ENCODE data around the gene STXBP6.

STXBP6 gene

DNA sequence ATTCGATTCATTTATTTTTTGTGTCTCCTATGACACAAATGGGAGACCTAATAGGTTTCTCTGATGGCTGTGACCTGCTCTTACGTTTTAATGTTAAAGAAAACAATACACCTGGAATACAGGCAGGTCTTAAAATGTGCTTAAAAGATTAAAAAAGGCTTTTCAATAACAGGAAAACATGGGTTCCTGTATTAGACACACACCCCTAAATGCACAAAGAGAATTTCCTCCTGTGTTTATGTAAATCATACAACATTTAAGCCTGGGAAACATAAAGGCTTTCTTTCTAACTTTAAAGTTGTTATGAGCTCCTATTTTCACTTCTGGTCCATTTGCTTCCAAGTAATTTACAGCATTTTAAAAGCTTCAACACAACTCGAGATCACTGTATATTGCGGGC, 191.3 kb downstream of the STXBP6 start:
- no peaks in the 10 kb centered on the region for H3K9me3 ChIP-seq (ENCODE audit: control insufficient read depth in 1 of 2, low read length in 2 of 2)
- H3K27ac ChIP-seq (ENCODE audit: low read length) = no peak overlapping the region
- H3K27me3 ChIP-seq (ENCODE audit: low read depth, low read length) = no peaks in the 10 kb centered on the region
- H3K4me1 ChIP-seq (ENCODE audit: control insufficient read depth in 1 of 2, insufficient read depth in 2 of 2, low read length in 2 of 2) = no peaks in the 10 kb centered on the region
- no peak overlapping the region for H3K4me3 ChIP-seq (ENCODE audit: low read depth in 1 of 2, low read length in 2 of 2)
- H3K36me3 ChIP-seq (ENCODE audit: control insufficient read depth in 1 of 2, insufficient read depth in 2 of 2, low read length in 2 of 2) = peaks cover 0 to 4% of the 10 kb centered on the region in 2 donors

DNA sequence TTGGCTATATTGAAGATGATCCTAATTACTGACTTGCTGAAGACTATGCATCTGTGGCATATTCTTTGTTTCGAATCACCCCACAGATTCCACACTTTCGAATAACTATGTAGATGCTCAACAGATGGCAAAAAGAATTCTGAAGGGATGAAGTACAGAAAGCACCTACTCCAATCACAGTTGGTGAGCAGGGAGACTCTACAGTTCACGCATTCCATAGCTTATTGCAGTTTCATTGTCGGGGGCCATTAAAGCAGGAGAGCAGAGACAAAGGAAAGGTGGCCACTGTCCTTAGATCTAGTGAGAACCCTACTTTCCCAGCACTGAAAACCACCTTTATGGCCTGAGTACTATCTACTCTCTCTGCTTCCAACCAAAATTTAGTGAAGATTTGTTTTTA, 191.9 kb downstream of the STXBP6 start:
- H3K4me1 ChIP-seq (ENCODE audit: control insufficient read depth in 1 of 2, insufficient read depth in 2 of 2, low read length in 2 of 2) = no peaks in the 10 kb centered on the region
- no peak overlapping the region for H3K4me3 ChIP-seq (ENCODE audit: low read depth in 1 of 2, low read length in 2 of 2)
- no peak overlapping the region for H3K27ac ChIP-seq (ENCODE audit: low read length)
- no peaks in the 10 kb centered on the region for H3K9me3 ChIP-seq (ENCODE audit: control insufficient read depth in 1 of 2, low read length in 2 of 2)
- H3K27me3 ChIP-seq (ENCODE audit: low read depth, low read length) = no peaks in the 10 kb centered on the region
- peaks cover 0 to 4% of the 10 kb centered on the region in 2 donors for H3K36me3 ChIP-seq (ENCODE audit: control insufficient read depth in 1 of 2, insufficient read depth in 2 of 2, low read length in 2 of 2)

DNA sequence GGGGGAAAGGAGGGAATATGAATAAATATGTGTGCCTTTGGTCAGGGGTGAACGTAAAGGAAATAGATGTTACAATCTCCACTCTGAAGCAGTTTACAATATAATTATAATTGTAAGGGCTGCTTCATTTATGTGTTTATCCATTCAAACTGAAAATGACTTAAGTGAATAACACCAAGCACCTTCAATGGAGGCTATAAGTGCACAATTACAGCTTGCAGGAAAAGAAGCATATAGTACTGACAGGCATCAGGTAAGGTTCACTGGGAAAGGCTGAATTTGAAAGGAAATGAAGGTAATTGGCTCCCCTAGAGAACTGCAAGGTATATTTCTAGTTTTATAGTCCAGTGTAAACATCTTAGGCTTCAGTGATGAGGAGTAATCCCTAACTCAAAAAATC, 192.7 kb downstream of the STXBP6 start:
- no peaks in the 10 kb centered on the region for H3K4me1 ChIP-seq (ENCODE audit: control insufficient read depth in 1 of 2, insufficient read depth in 2 of 2, low read length in 2 of 2)
- no peaks in the 10 kb centered on the region for H3K9me3 ChIP-seq (ENCODE audit: control insufficient read depth in 1 of 2, low read length in 2 of 2)
- H3K27me3 ChIP-seq (ENCODE audit: low read depth, low read length) = no peaks in the 10 kb centered on the region
- H3K4me3 ChIP-seq (ENCODE audit: low read depth in 1 of 2, low read length in 2 of 2) = no peak overlapping the region
- no peak overlapping the region for H3K27ac ChIP-seq (ENCODE audit: low read length)
- H3K36me3 ChIP-seq (ENCODE audit: control insufficient read depth in 1 of 2, insufficient read depth in 2 of 2, low read length in 2 of 2) = peaks cover 0 to 4% of the 10 kb centered on the region in 2 donors

DNA sequence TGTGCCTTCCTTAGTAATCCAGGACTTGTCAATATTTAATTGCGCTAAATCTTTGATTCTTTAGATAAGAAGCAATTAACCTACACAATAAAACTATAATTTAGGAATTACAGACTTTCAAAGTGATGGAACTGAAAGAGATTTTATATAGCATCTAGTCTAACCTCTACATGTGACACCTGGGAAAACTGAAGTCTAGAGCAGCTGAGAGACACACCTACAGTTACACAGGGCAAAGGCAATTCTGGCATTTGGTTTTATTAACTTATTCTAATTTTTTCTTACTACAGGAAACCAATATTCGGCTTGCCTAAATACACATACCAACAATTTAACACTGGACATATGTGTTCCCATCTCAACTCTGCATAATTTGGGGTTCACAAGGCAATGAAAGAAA, 196.5 kb downstream of the STXBP6 start:
- Histone ChIP-seq H3K27ac (ENCODE audit: low read length) (no peak overlapping the region), H3K9me3 (ENCODE audit: control insufficient read depth in 1 of 2, low read length in 2 of 2) (no peaks in the 10 kb centered on the region), H3K36me3 (ENCODE audit: control insufficient read depth in 1 of 2, insufficient read depth in 2 of 2, low read length in 2 of 2) (peaks cover 0 to 4% of the 10 kb centered on the region in 2 donors), H3K4me1 (ENCODE audit: control insufficient read depth in 1 of 2, insufficient read depth in 2 of 2, low read length in 2 of 2) (no peaks in the 10 kb centered on the region), H3K4me3 (ENCODE audit: low read depth in 1 of 2, low read length in 2 of 2) (no peak overlapping the region), H3K27me3 (ENCODE audit: low read depth, low read length) (no peaks in the 10 kb centered on the region)

DNA sequence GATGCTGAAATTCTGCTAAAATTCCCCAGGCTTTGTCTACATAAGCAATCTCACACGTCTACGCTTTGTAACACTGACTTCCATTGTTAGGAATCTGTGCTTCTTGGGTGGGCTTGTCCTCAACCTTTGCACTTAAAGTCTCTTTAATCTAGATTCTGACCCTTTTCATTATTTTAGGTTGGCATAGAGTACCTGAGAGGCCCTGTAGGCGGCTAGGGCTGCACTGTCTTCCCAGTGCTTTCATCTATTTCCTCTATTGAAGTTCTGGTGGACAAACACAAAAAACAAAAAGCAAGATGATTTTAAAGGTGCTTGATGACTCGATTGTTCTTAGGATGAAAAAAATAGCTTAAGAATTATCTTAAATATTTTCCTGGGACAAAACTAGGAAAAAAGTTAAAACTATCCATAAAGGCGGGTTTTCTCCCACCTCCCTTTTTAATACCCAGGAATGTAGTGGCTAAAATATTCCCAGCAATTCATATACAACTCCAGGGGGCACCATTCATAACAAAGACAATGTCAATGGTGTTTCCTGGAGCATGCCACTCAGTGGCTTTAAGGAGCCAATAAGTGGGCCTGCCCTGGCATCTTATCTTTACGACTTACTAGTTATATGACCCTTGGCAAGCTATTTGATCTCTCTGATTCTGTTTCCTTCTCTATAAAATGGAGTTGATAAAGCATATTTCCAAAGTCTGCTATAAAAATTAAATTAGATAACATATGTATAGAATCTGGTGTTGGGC, 197.5 kb downstream of the STXBP6 start:
- Histone ChIP-seq H3K4me1 (ENCODE audit: control insufficient read depth in 1 of 2, insufficient read depth in 2 of 2, low read length in 2 of 2) (no peaks in the 10 kb centered on the region), H3K27ac (ENCODE audit: low read length) (no peak overlapping the region), H3K9me3 (ENCODE audit: control insufficient read depth in 1 of 2, low read length in 2 of 2) (no peaks in the 10 kb centered on the region), H3K36me3 (ENCODE audit: control insufficient read depth in 1 of 2, insufficient read depth in 2 of 2, low read length in 2 of 2) (peaks cover 0 to 4% of the 10 kb centered on the region in 2 donors), H3K27me3 (ENCODE audit: low read depth, low read length) (no peaks in the 10 kb centered on the region), H3K4me3 (ENCODE audit: low read depth in 1 of 2, low read length in 2 of 2) (no peak overlapping the region)

DNA sequence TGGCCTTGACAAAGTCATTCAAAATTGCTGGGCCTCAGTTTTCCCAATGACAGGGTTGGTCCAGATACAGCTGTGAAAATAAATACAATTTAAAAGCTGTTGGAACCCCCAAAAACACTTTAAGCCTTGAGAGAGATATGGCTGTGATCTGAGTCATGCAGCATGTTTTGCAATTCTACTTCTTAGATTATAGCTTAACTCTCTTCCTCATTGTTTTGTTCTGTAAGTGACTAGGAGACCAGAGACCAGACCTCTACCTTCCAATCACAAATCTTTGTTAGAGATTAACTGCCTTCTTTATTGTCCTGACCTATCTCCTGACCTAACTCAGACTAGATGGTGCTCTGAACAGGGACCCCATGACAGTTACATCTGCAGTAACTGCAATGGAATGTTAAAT, 198.1 kb downstream of the STXBP6 start:
- H3K4me1 ChIP-seq (ENCODE audit: control insufficient read depth in 1 of 2, insufficient read depth in 2 of 2, low read length in 2 of 2) = no peaks in the 10 kb centered on the region
- no peaks in the 10 kb centered on the region for H3K9me3 ChIP-seq (ENCODE audit: control insufficient read depth in 1 of 2, low read length in 2 of 2)
- H3K27ac ChIP-seq (ENCODE audit: low read length) = no peak overlapping the region
- no peak overlapping the region for H3K4me3 ChIP-seq (ENCODE audit: low read depth in 1 of 2, low read length in 2 of 2)
- H3K36me3 ChIP-seq (ENCODE audit: control insufficient read depth in 1 of 2, insufficient read depth in 2 of 2, low read length in 2 of 2) = peaks cover 0 to 4% of the 10 kb centered on the region in 2 donors
- H3K27me3 ChIP-seq (ENCODE audit: low read depth, low read length) = no peaks in the 10 kb centered on the region

DNA sequence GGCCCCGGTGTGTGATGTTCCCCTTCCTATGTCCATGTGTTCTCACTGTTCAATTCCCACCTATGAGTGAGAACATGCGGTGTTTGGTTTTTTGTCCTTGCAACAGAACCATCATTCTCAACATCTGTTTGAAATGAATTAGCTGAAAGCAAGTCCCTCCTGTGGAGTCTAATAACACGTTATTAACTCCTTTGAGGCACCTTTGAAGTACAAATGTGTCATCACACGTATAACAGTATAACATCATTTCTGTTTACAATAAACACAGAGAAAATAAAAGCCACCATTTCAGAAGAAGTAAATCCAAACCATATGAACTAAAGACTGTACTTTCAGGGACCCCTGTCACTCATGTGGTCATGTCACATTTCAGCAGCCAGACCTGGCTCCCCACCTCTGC, 198.5 kb downstream of the STXBP6 start:
- H3K36me3 ChIP-seq (ENCODE audit: control insufficient read depth in 1 of 2, insufficient read depth in 2 of 2, low read length in 2 of 2) = peaks cover 0 to 4% of the 10 kb centered on the region in 2 donors
- no peak overlapping the region for H3K27ac ChIP-seq (ENCODE audit: low read length)
- H3K27me3 ChIP-seq (ENCODE audit: low read depth, low read length) = no peaks in the 10 kb centered on the region
- no peaks in the 10 kb centered on the region for H3K9me3 ChIP-seq (ENCODE audit: control insufficient read depth in 1 of 2, low read length in 2 of 2)
- H3K4me3 ChIP-seq (ENCODE audit: low read depth in 1 of 2, low read length in 2 of 2) = no peak overlapping the region
- H3K4me1 ChIP-seq (ENCODE audit: control insufficient read depth in 1 of 2, insufficient read depth in 2 of 2, low read length in 2 of 2) = no peaks in the 10 kb centered on the region

DNA sequence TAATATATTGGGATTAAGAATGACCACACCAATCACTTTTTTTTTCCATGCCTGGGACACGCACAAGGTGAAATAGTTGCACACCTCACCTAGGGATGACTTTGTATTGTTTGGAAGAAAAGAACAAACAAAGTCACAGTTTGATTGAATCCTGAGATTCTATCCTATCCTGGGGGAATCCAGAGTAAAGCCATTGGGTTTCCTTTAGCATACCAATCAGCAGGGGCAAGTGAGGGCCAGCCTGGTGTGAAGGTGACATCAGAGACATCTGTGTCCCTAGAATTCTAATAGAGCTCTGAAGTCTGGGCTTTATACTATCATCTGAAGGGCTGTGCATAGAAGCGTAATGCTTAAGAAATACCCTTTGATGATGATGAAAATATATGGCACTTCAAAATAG, 199.9 kb downstream of the STXBP6 start:
- H3K9me3 ChIP-seq (ENCODE audit: control insufficient read depth in 1 of 2, low read length in 2 of 2) = no peaks in the 10 kb centered on the region
- H3K27ac ChIP-seq (ENCODE audit: low read length) = no peak overlapping the region
- no peak overlapping the region for H3K4me3 ChIP-seq (ENCODE audit: low read depth in 1 of 2, low read length in 2 of 2)
- H3K36me3 ChIP-seq (ENCODE audit: control insufficient read depth in 1 of 2, insufficient read depth in 2 of 2, low read length in 2 of 2) = peaks cover 0 to 4% of the 10 kb centered on the region in 2 donors
- H3K4me1 ChIP-seq (ENCODE audit: control insufficient read depth in 1 of 2, insufficient read depth in 2 of 2, low read length in 2 of 2) = no peaks in the 10 kb centered on the region
- no peaks in the 10 kb centered on the region for H3K27me3 ChIP-seq (ENCODE audit: low read depth, low read length)

DNA sequence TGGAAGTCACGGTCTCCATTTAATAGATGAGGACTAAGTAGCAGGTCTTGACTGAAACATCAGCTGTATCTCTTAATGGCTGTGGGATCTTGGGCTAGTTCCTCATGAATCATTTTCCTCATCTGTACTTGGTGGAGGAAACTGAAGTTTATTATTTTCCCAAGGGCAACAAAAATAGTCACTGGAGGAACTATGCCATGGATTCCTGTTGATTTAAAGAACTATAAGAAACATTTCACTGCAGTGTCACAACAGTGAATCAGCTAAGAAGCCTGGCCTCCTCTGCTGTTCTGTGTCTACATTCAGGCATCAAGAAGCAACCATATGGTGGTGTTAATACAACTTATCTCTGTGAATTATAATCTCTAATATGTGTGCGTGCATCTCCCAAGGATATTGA, 200.5 kb downstream of the STXBP6 start:
- Histone ChIP-seq H3K36me3 (ENCODE audit: control insufficient read depth in 1 of 2, insufficient read depth in 2 of 2, low read length in 2 of 2) (peaks cover 0 to 4% of the 10 kb centered on the region in 2 donors), H3K4me1 (ENCODE audit: control insufficient read depth in 1 of 2, insufficient read depth in 2 of 2, low read length in 2 of 2) (no peaks in the 10 kb centered on the region), H3K27ac (ENCODE audit: low read length) (no peak overlapping the region), H3K27me3 (ENCODE audit: low read depth, low read length) (no peaks in the 10 kb centered on the region), H3K4me3 (ENCODE audit: low read depth in 1 of 2, low read length in 2 of 2) (no peak overlapping the region), H3K9me3 (ENCODE audit: control insufficient read depth in 1 of 2, low read length in 2 of 2) (no peaks in the 10 kb centered on the region)

DNA sequence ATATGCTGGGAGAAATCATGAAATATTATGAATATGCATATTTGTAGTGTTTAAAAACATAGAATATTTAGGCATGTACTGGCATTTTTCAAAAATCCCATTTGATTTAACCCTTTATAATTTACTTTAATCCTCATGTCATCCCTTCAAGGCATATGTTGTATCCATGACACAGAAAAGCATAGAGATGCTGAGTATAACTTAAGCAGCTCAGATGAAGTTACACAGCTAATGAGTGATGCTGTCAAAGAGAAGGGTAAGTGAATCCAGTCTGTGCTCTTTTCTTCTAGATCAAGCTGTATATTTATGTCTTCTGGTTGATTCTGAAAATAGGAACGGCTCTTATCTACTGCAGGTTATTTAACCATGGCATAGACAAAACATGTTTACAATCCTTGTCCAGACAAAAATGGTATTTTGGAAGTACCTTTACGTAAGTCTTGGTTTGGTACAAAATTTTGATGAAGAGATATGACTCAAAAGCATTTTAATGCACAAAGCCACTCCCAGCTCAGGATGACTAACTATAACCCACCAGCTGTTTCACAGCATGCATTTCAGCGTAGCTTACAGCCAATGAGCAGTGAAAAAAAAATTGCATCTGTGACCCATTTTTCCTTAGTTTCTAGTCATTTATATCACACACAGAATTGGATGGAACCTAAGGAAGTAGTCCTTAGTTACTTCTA, 201.7 kb downstream of the STXBP6 start:
- Histone ChIP-seq H3K9me3 (ENCODE audit: control insufficient read depth in 1 of 2, low read length in 2 of 2) (no peaks in the 10 kb centered on the region), H3K4me1 (ENCODE audit: control insufficient read depth in 1 of 2, insufficient read depth in 2 of 2, low read length in 2 of 2) (no peaks in the 10 kb centered on the region), H3K36me3 (ENCODE audit: control insufficient read depth in 1 of 2, insufficient read depth in 2 of 2, low read length in 2 of 2) (no peaks in the 10 kb centered on the region), H3K4me3 (ENCODE audit: low read depth in 1 of 2, low read length in 2 of 2) (no peak overlapping the region), H3K27me3 (ENCODE audit: low read depth, low read length) (no peaks in the 10 kb centered on the region), H3K27ac (ENCODE audit: low read length) (no peak overlapping the region)

DNA sequence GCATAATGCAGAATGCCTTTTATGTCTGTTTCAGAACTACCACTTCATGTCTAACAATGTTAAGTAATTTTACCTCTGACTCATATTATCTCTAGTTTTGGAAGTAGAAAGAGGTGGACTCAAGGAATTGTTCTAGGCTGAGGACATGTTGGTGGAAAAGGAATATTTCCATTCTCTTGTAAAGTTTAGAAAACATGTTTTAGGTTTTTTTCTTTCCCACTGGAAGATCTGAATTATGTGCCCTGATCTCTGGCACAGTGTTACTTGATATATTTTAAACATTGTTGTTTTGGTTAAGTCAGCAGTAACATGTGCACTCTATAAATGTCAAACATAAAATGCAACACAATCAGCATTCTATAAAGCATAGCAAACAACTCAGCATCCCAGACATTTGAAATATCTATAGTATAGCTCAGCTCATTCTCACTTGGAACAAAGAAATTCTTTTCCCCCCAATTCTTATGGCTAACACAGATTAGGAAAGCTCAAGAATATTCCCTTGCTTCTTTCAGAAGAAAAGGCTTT, 202.3 kb downstream of the STXBP6 start:
- Histone ChIP-seq H3K4me3 (ENCODE audit: low read depth in 1 of 2, low read length in 2 of 2) (no peak overlapping the region), H3K27me3 (ENCODE audit: low read depth, low read length) (no peaks in the 10 kb centered on the region), H3K4me1 (ENCODE audit: control insufficient read depth in 1 of 2, insufficient read depth in 2 of 2, low read length in 2 of 2) (no peaks in the 10 kb centered on the region), H3K9me3 (ENCODE audit: control insufficient read depth in 1 of 2, low read length in 2 of 2) (no peaks in the 10 kb centered on the region), H3K27ac (ENCODE audit: low read length) (no peak overlapping the region), H3K36me3 (ENCODE audit: control insufficient read depth in 1 of 2, insufficient read depth in 2 of 2, low read length in 2 of 2) (no peaks in the 10 kb centered on the region)

All from muscle layer of duodenum (tissue), 2 donors.